ENCODE measurements around the gene DDX46.

DNA sequence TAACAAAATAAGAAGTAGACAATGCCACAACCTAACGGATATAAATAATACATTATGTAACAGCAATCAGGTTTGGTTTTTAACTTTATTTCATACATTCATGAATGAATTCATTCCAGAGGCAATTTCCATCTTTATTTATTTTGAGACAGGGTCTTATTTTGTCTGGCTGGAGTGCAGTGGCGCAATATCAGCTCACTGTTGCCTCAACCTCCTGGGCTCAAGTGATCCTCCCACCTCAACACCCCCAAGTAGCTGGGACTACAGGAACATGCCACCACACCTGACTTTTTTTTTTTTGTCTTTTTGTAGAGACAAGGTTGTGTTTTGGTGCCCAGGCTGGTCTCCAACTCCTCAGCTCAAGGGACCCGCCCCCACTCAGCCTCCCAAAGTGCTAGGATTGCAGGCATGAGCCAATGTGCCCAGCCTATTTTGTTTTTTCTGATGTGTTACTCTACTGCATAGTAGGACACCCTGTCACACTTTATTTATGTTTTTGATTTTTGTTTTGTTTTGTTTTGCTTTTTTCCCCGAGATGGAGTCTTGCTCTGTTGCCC, 60.9 kb downstream of the DDX46 start:
- TF ChIP-seq, protein P1, sequence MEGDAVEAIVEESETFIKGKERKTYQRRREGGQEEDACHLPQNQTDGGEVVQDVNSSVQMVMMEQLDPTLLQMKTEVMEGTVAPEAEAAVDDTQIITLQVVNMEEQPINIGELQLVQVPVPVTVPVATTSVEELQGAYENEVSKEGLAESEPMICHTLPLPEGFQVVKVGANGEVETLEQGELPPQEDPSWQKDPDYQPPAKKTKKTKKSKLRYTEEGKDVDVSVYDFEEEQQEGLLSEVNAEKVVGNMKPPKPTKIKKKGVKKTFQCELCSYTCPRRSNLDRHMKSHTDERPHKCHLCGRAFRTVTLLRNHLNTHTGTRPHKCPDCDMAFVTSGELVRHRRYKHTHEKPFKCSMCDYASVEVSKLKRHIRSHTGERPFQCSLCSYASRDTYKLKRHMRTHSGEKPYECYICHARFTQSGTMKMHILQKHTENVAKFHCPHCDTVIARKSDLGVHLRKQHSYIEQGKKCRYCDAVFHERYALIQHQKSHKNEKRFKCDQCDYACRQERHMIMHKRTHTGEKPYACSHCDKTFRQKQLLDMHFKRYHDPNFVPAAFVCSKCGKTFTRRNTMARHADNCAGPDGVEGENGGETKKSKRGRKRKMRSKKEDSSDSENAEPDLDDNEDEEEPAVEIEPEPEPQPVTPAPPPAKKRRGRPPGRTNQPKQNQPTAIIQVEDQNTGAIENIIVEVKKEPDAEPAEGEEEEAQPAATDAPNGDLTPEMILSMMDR (conservative IDR thresholded peaks at IDR 0.05) = no peak
- TF ChIP-seq EZH2 (IDR thresholded peaks at IDR 0.05; ENCODE audit: low read depth) = no peak
